ENCODE data around the gene AGO3. TPM values are rescaled to one million over a fixed set of nuclear protein-coding genes. Genes with fewer than 3 reads are reported as not detected.
"Not testable (repeated sequence)": the region's sequence is repeated elsewhere in the genome, so short reads cannot be mapped to it uniquely, and the experiment has no call there.

AGO3 gene
- polyA plus RNA-seq, 3 donors = 11.6 to 17.5 (median 14.1) TPM

DNA sequence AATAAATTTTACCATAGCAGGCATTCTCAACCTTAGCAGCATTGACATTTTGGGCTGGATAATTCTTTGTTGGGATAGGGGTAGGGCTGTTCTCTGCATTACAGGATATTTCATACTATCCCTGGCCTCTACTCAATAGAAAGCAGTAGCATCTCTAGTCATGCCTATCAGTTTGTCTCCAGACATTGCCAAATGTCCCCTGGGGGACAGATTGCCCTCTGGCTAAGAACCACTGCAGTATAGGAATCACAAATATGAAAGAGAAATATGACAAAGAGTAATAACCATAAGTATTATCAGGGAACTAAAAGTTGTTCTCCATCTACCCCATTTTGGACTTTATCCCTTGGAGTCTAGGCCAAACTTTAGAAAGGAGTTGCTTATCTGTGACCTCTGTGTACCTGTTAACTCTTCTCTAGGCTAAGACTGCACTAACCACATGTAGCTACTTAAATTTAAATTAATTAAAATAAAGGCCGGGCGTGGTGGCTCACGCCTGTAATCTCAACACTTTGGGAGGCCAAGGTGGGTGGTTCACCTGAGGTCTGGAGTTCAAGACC, 76.1 kb downstream of the AGO3 start:
- no peak for DNase-seq

- no peak for DNase-seq
These were observed 76.8 kb downstream of the AGO3 start for GRCh38 chr1:36007741-36008140.

- no peak for DNase-seq
These were observed 77.8 kb downstream of the AGO3 start for GRCh38 chr1:36008546-36009197.

- no peak for DNase-seq
These were observed 83.9 kb downstream of the AGO3 start for GRCh38 chr1:36014722-36015220.

GRCh38 chr1:36016686-36017085, 85.8 kb downstream of the AGO3 start:
- no peak for DNase-seq

DNA sequence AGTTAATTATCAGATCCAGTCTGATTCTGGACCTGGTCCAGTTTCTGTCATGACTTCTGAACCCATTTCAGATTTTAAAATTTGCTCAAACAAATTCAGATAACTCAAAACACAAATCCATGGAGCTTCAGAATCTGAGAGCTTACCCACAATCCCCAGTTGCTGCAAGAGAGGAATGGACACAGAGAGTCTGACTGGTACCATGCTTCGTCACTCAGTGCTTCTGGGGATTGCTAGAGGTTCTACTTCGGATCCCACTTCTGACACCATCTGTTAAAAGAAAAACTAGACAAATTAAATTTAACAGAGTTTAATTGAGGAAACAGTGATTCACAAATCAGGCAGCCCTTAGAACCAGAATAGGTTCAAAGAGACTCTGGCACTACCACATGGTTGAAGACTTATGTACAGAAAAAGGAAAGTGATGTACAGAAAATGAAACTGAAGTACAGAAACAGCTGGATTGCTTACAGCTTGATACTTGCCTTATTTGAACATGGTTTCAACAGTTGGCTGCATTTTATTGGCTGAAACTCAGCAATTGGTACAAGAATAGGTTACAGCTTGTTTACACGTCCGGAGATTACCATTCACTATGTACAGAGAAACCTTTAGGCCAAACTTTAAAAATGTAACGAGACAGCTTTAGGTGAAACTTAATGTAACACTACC, 92.3 kb downstream of the AGO3 start:
- DNase-seq = no peak

- DNase-seq = not testable (repeated sequence)
These were observed 93.1 kb downstream of the AGO3 start for GRCh38 chr1:36024024-36024423.

DNA sequence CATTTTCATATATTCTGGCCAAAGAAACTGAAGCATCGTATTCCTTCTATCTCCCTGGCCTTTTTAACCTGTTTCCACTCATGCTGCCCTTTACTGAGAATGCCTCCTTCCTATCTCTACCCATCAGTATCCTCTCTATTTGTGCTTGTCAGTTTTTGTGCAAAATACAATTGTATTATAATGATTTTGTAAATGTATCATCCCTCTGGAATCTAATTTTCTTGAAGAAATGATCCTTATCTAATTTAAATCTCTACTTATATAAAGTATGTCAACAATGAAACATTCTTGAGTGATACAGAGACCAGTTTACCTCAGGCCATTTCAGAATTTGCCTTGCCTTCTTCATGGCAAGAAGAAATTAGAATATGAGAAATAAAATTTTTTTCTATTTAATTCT, 93.9 kb downstream of the AGO3 start:
- no peak for DNase-seq

- DNase-seq = no peak
These were observed 96.9 kb downstream of the AGO3 start for GRCh38 chr1:36027766-36028165.

- no peak for DNase-seq
These were observed 100.5 kb downstream of the AGO3 start for GRCh38 chr1:36031441-36031840.

DNA sequence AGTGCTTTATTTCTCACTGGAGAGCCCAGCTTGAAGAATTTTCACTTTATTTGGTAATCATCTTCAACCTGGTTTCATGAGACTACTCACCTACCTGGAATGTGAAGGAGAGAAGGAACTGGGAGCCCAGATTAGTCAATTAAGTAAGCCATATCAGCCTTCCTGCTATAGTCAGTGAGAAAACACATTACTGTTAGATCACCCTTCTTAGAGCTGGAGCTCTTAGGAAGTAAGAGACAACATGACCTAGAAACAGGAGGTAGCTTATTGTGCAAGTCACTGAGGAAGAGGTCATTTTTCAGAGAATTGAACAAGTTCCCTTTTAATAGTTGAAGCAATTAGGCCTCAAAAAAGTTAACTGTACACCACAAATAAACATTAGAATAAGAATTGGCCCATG, 103.8 kb downstream of the AGO3 start:
- no peak for DNase-seq

- no peak for DNase-seq
These were observed 104.2 kb downstream of the AGO3 start for GRCh38 chr1:36035154-36035553.

DNA sequence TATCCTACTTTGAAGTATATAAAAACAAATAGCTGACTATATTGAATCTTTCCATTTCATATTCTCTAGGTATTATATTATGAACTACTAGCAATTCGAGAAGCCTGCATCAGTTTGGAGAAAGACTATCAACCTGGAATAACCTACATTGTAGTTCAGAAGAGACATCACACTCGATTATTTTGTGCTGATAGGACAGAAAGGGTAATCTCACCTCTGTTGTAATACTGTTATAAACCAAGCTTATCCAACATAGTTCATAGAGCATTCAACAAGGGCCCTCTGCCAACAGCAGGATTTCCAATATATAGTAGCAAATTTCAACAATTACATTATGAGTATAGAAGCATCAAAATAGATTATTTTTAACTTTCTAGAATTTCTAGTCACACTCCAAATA, 109.3 kb downstream of the AGO3 start:
- DNase-seq = no peak

GRCh38 chr1:36051821-36052220, 120.9 kb downstream of the AGO3 start:
- DNase-seq = no peak

DNA sequence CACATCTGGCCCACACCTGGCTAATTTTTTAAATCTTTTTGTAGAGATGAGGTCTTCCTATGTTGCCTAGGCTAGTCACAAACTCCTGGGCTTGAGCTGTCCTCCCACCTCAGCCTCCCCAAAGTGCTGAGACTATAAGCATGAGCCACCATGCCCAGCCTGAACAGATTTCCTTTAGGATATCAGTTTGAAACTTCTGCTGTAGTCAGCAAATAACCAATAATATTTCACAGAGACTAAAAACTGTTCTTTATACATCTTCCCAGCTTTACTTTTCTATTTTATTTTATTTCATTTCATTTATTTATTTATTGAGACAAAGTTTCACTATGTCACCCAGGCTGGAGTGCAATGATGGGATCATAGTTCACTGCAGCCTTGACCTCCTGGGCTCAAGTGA, 123.1 kb downstream of the AGO3 start:
- DNase-seq = no peak

- no peak for DNase-seq
These were observed 124.8 kb downstream of the AGO3 start for GRCh38 chr1:36055706-36056105.

- DNase-seq = no peak
These were observed 131.4 kb downstream of the AGO3 start for GRCh38 chr1:36062315-36062714.

DNA sequence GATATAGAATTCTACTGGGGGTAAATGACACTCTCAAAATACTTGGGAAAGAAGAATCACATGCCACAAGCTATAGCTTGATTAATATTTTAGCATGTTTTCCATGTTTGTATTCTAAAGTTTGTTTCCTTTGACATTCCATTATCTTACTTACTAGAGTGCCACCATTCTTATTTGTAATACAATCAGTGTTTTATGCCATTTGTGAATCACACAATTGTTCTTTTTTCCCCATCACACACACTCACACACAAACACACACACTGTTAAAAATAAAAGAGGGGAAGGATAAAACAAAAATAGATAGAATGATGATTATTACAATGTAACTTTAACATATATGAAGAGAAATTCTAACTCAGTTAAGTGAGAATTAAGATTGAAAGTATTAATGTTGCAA, 137.0 kb downstream of the AGO3 start:
- no peak for DNase-seq

- DNase-seq = no peak
These were observed 138.0 kb downstream of the AGO3 start for GRCh38 chr1:36068866-36069265.

- DNase-seq = no peak
These were observed 139.4 kb downstream of the AGO3 start for GRCh38 chr1:36070349-36070748.

GRCh38 chr1:36076979-36077573, 146.2 kb downstream of the AGO3 start:
- DNase-seq = no peak

DNA sequence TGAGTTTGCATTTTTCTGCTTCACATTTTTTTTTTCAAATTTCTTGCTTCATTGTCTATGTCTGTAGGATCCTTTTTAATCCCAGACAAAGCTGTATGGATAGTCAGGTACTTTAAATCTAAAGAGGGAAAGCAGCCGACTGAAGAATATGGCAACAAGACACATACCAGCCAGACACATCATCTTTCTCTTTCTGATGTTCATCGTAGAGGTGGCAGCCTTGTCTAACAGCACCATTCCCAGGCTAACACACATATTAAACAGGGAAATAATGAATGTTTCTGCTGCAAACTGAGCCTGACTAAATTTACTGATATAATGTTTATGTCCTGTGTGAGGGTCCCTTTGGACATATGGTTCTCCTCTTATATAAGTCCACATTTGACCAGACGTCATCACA, 149.3 kb downstream of the AGO3 start:
- no peak for DNase-seq

- no peak for DNase-seq
These were observed 149.9 kb downstream of the AGO3 start for GRCh38 chr1:36080801-36081200.
